VCaP (cell line): ENCODE data around the gene GON7.

Experiments used
- H3K27ac ChIP-seq: fragments of 450-650 bp; 2 replicates; pipeline ENCODE4 v1.5.1; 2017
- CTCF ChIP-seq: fragments of 450-650 bp; conservative IDR thresholded peaks from 2 replicates; pipeline ENCODE4 v1.5.1; 2017; ENCODE audit warnings: mild to moderate bottlenecking, moderate library complexity

The GON7 gene

GRCh38 chr14:93219103-93219726, 12.3 kb upstream of the GON7 start:
- peak; percentile 83 for TF ChIP-seq CTCF
- H3K27ac ChIP-seq = no peak overlapping the region

GRCh38 chr14:93214598-93214997, 7.7 kb upstream of the GON7 start:
- peak overlapping the region; percentile 37; the same call in 1 of the 2 replicates for H3K27ac ChIP-seq
- no peak for TF ChIP-seq CTCF

GRCh38 chr14:93212432-93212831, 5.6 kb upstream of the GON7 start:
- TF ChIP-seq CTCF = no peak
- H3K27ac ChIP-seq = no peak overlapping the region

- H3K27ac ChIP-seq = peak overlapping the region; percentile 79
- peak; percentile 46; the same call in 1 of the 2 replicates for TF ChIP-seq CTCF
Measured at GRCh38 chr14:93207468-93208308, 823 bp upstream of the GON7 start.

- TF ChIP-seq CTCF = no peak
- H3K27ac ChIP-seq = no peak overlapping the region
Measured at GRCh38 chr14:93201155-93201704, 5.6 kb downstream of the GON7 start.

GRCh38 chr14:93200553-93200952, 6.3 kb downstream of the GON7 start:
- TF ChIP-seq CTCF = no peak
- H3K27ac ChIP-seq = no peak overlapping the region

GRCh38 chr14:93199031-93199430, 7.8 kb downstream of the GON7 start:
- no peak for TF ChIP-seq CTCF
- H3K27ac ChIP-seq = no peak overlapping the region
